ENCODE measurements around the gene LINGO1.

LINGO1 gene, protein sequence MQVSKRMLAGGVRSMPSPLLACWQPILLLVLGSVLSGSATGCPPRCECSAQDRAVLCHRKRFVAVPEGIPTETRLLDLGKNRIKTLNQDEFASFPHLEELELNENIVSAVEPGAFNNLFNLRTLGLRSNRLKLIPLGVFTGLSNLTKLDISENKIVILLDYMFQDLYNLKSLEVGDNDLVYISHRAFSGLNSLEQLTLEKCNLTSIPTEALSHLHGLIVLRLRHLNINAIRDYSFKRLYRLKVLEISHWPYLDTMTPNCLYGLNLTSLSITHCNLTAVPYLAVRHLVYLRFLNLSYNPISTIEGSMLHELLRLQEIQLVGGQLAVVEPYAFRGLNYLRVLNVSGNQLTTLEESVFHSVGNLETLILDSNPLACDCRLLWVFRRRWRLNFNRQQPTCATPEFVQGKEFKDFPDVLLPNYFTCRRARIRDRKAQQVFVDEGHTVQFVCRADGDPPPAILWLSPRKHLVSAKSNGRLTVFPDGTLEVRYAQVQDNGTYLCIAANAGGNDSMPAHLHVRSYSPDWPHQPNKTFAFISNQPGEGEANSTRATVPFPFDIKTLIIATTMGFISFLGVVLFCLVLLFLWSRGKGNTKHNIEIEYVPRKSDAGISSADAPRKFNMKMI

DNA sequence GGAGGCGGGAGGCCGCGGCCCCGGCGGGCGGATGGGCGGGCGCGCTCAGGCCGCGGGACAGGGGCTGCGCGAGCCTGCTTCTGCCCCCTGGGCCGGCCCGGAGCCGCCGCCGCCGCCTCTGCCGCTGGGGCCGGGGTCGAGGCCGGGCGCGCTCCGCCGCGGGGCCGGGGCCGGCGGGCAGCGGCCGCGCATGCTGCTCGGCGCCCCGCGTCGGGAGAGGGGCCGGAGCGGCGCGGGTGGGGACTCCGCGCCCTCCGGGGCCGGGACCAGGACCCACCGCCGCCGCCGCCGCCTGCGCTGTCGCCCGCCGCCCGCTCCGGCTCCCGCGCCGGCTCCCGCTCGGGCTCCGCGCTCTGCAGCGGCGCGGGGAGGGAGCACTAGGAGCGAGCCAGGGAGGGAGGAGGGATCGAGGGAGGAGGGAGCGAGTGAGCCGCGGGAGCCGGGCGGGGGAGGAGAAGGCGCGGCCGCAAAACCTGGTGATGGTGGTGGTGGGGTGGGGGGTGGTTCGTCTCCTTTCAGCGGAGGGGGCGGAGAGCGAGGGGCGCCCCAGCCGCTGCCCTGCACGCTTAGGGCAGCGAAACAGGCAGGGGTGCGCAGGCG, at the start of gene LINGO1:
LINGO1 (minus strand) TSS at position 379 of the 600 bp plus-strand sequence. CDS start 597 bp downstream, outside the sequence.
- DNase-seq (ENCODE audit: low read depth): peak; percentile 6

DNA sequence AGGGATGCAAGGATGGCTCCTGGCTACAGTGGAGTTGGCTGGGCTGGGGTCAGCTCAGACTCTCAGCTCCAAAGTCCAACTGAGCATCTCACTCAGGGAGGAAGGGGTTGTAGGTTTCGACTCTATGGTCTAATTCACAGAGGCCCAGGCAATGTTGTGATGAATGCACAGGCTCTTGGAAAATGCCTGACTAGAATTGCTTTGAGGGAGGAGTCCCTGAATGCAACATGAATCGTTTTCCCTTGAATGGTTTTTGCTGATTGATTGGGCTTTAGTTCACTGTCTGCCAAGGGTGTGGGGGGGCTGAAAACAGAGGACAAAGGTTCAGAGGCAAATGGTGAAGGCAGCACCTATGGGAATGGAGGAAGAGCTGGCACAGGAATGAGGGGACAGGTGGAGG, 48.6 kb upstream of the LINGO1 start:
- no peak for DNase-seq (ENCODE audit: low read depth)

DNA sequence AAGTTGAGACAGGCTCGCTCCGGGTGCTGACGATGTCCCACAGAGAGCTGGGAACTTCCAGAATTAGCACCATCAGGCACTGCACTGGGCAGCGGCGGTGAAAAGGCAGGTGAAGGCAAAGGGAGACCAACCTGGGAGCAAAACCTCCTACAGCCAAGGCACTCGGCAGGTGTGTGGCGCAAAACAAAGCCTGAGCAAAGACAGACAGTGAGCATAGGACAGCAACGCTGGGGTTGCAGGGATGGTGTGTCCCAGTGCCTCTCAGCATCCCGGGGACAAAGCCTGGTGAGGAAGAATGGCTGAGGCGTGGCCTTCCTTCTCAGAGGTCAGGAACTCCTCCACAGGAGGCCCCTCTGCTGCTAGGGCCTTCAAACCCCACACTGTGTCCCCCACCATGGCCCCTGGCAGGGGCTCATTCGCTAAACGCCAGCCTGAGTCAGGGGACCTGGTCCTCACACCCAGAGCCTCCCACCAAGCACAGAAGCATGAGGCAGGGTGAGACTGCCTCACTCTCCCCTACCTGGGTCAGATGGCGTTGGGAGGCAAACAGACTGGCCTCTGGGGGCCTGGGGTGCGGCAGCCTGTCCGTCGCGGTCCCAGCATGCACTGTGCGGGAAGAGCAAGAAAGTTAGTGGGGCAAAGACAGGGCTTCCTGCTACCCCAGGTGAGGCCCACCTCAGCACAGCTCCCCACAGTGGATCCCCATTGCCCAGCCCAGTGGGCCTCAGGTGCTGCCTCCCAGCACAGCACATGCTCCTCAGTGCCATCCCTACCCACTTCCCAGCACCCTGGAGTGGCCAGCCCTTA, 44.1 kb upstream of the LINGO1 start:
- no peak for DNase-seq (ENCODE audit: low read depth)

DNA sequence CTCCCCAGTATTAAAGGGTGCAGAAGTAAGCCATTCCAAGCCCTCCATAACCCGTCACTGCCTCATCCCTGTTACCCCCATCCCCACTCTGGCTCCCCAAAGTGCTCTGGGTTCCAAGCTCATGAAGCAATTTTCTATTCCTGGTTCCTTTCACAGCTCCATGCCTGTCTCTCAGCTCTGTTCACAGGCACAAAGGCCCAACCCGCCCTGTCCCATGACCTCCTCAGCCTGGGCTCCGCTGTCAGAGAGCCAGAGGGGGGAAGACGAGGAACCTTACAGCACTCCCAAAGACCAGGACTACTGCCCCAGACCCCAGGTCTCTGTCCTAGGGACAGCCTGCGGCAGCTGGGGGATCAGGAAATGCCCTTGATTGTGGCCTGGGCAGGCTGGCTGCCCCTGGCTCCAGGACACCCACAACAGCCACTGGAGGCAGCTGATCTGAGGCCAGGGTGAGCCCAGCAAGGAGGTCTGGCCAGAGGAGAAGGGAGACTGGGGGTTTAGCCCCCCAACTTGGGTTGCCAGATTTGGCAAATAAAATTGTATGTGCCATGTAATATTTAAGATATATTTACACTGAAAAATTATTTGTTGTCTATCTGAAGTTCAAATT, 43.2 kb upstream of the LINGO1 start:
- no peak for DNase-seq (ENCODE audit: low read depth)

DNA sequence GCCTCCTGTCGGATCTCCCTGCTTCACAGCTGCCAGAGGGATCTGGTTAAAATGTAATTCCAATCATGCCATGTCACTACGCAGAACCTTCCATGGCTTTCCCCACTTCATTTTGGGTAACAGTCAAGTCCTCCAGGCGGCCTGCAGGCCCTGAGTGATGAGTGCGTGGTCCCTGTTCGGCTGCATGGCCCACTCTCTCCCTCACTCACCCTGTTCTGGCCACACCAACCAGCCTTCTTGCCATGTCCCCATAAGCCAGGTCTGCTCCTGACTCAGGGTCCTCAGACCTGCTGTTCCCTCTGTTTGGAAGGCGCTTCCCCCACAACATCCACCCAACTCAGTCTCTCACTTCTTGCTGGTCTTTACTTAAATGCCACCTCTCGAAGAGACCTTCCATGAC, 41.6 kb upstream of the LINGO1 start:
- no peak for DNase-seq (ENCODE audit: low read depth)

DNA sequence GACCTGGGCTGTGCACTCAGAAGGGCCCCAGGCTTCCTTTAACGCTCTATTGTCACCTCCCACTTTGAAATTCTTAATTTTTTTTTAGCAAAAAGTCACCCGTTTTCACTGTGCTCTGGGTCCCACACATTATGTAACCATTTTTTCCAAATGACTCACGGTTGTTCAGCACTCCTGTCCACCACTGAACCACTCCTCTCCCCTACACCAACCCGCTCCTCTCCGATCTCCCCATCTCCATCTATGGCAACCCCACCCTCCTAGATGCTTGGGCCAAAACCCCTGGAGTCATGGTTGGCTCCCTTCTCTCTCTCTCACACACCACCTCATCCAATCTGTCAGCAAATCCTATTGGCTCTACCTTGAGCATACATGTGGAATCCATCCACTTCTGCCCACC, 41.2 kb upstream of the LINGO1 start:
- no peak for DNase-seq (ENCODE audit: low read depth)

DNA sequence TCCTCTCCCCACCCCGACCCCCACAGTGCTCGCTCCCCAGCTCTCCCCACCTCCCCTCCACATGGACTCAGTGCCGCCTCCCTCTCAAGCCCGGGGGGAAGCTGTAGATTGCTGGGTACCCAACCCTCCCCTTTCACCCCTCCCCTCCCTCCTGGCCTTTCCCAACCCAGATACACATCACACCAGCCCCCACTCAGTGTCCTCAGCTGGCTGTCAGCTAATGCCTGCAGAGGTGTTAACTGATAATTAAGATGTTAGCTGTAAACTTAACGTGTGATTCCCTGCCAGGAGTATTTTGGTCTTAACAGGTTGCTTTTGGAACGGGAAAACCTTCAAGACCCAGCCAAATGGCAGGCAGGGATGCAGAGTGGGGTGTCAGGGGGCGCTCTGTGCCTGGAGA, 39.4 kb upstream of the LINGO1 start:
- DNase-seq (ENCODE audit: low read depth): no peak

DNA sequence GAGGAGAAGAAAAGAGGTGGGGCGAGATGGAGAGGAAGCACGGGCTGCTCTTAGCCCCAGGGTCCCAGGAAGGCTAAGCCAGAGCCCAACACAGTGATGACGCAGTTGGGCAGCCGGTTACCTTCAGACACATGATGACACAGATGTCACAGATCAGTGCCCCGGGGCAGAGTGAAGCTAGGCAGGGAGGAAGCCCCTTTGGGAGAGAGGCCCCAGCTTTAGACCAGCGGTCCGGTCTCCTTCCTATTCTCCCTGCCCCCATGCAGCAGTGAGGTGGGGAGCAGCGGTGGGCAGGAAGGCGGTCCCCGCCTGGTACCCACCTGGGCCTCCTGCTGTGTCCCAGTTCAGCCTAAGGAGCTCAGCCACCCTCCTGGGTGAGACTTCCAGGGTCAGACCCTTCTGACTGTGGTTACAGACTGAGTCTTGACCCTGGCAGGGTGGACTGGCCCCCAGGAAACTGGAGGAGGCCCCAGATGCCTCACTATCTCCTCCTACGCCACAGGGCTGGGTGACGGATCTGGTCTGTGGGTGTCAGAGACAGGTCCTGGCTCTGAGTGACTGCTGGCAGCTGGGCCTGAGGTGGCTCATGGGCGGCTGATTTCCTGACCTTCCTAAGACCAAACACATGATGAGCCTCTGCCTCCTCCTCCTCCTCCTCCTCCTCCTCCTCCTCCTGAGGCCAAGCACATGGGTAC, 38.8 kb upstream of the LINGO1 start:
- DNase-seq (ENCODE audit: low read depth): no peak

DNA sequence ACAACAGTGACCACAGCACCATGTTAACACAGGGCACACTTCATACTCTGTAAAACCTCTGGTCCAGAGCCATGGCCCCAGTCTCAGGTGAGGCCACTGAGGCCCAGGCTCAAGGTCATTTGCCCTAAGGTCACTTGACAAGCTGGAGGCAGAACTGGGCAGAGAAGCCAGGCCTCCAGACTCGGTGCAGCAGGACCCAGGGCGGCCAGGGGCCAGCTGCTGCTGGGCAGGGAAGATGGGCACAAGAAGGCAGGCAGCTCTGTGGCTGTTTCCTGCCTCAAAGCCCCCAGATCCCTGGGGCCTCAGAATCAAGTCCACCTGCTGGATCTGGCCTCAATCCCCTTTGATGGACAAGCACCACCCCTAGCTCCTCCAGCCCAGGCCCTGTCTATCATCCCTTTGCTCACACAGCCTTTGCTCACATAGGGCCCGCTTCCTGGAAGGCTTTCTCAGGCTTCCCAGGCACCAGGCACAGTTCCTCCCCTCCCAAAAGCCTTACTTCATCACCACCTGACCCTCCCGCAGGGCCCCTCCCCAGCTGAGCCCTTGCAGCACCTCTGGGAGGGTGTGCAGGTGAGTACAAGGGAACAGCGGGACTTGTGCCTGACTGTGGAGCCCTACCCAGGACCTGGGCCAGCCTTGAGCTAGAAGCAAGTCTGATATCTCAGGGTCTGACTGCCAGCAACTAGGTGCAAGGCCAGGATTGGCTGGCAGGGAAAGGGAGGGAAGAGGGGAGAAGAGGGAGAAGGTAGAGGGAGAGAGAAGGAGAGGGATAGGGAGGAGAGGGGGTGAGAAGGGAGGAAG, 38.0 kb upstream of the LINGO1 start:
- DNase-seq (ENCODE audit: low read depth): no peak

DNA sequence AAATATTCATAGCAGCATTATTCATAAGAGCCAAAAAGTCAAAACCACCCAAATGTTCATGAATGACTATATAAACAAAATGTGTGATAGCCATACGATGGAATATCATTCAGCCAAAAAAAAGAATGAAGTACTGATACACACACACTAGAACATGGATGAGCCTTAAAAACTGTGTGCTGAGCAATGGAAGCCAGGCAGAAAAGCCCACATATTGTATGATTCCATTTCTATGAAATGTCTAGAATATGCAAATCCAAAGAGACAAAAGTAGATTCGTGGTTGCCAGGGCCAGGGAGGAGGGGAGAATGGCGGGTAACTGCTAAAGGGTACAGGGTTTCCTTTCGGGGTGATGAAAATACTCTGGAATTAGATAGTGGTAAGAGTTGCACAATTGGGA, 37.2 kb upstream of the LINGO1 start:
- DNase-seq (ENCODE audit: low read depth): no peak

DNA sequence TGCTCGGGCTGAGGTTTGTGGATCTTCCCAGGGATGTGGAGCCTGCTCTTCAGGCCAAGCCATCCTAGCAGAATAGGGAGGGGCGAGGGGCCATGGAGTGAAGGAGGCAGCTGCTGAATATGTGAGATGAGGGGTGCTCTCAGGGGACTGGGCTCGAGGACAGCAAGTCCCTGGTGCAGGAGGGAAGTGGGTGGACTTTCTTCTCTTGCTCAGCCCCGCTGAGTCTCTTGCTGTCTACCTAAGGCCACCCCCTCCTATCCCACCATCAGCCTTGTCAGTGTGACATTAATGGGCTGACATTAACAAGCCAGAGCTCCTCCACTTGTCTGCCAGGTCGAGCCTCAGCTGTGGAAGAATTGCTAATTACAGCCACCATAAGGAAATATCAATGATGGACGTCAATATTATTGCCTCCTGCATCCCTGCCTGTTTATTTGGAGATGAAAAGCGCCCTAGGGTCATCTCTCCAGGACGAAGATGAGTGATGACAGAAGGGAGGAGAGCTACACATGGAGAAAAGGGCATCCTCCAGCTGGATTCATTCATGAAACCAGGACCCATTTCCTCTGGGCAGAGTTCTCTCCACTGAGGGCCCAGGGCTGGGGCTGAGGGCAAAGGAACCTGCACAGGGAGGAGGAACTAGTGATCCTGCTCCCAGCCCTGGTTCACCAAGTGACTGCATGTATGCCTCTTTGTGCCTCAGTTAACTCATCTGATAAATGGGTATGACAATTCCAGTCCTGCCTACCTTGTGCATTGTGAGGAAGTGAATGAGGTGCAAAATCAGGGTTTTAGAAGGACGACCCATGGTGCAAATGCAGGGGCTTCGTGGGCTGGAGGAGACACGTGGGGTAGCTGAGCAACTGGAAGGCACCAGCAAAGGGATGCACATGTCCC, 34.9 kb upstream of the LINGO1 start:
- DNase-seq (ENCODE audit: low read depth): no peak

DNA sequence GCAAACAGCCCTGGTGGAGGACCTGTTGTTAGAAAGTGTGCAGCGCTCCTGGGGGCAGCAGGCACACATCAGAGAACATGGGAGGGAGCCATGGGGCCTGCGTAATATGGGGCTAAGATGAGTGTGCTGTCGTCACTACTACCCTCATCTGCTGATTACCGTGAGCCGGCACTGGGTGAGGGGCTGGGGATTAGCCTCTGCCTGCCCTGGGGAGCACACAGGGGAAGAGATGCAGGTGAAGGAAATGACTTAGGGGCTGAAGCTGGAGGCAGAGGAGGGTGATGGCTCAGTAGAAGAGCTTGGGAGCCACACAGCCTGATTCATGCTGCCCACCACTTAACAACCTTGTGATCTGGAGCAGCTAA, 33.6 kb upstream of the LINGO1 start:
- DNase-seq (ENCODE audit: low read depth): no peak

DNA sequence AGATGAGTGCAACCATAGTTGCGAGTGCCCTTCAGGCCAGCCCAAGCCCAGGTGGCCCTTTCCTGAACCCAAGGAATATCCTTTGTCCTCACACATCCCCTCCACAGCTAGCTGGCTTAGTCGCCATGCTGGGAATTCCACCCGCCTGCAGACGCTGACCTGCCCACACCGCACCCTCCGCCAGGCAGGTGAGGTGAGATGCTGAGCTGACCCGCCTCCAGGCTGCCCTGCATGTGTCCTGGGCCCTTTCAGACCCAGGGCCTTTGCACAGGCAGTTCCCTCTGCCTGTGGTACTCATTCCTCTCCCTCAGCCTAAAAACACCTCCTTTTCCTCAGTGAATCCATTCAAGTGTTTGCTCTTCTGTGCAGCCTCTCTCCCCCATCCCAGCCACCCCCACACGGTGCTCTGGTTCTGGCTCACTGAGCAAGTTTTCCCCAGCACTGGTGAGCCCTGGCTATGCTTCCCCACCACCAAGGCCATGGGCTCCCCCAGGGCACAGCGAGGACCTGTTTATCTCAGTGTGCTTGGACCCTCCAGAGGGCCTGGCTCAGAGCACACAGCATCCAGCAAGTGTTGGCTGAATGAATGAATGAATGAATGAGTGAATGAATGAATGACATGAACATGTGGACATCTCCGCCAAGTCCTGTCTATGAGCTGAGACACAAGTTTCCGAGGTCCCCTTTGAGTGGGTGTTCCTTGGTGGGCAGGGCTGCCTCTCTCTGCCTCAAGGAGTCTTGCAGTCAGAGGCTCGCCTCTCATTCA, 33.0 kb upstream of the LINGO1 start:
- DNase-seq (ENCODE audit: low read depth): no peak

DNA sequence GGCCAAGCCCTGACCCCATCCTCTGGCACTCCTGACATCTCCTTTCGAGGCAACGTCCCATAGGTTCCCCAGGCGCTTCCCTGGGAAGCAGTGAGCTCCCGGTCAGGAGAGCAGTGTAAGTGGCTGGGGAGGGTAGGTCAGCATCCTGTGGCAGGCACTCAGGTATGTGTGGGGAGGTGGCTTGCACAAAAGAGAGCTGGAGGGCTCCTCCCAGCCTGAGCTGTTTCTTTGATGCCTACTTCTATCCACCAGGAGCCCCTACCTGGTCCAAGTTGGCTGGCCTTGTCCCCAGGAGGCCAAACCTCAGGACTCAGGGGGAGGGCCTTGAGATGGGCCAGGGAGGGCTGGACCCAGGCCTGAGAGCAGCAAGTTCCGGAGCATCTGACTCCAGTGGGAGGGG, 31.7 kb upstream of the LINGO1 start:
- no peak for DNase-seq (ENCODE audit: low read depth)

DNA sequence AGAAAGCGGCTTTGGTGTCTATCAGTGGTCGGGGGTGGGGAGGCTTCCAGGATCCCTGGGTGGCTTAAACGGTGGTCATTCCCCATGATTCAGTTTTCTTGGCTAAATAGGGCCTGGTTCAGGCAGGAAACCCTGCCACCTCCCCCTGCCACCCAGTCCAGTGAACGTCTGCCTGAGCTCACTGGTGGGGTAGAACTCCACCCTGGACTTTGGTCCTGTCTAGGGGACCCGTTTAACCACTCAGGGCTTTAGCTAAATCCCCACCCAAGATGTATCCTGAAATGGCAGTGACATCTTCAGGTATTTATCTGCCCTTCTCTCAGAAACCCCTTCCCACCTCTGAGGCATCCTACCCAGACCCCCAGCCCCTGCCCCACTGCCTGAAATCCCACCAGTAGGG, 30.5 kb upstream of the LINGO1 start:
- no peak for DNase-seq (ENCODE audit: low read depth)

DNA sequence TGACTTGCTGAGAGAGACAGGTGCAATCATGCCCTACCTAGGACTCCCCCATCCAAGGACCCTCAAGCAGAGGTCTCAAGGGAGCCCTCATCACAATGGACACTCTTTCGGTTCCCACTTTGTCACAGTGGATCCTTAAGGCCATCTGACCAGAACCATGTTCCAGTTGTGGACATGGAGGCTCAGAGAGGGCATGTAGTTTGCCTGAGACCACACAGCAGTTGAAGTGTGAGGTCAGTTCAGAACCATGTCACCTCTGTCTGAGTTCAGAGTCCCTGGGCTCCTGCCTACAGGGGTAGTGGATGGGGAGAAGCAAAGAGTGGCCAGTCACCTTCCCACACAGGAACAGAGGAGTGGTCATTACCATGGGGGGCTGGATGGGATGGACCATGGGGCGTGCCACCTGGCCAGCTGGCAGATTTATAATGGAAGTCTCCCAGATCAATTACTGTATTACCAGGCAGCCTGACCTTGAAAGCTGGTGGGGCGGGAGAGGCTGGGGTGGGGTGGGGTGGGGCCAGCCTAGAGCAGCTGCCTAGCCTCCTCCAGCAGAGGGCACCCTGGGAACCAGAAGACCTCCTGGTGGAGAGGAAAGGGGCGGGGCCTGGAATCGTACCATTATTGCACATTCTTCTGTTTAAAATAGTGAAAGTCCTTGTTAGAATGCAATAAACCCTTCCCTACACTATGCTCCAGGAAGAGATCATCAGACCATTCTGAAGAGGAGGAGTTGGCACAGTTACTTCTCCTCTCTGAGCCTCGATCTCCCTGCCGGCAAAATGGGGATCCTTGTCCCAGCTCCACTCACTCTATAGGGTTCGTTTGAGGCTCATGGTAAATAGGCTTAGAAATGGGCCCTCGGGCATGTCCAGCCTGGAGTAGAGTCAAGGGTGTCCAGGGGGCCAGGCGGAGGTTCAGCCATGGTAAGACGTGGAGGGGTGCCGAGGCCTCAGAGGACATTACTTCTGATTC, 26.9 kb upstream of the LINGO1 start:
- DNase-seq (ENCODE audit: low read depth): peak; percentile 17

DNA sequence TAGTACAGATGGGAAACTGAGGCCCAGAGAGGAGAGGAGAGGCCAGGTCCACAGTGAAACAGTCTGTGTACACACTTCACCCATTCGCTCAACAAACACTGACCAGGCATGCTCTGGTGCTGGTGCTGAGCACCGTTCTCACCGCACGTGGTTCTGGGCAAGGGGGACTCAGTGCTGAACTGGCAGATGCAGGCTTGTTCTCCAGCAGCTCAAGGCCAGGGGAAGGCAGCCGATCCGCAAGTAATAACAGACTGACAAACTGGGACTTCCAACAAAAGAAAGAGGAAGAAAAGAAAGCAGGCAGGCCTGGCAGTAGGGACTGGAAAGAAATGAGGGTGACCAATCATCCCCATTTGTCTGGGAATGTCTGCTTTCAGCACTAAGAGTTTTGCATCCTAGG, 25.6 kb upstream of the LINGO1 start:
- DNase-seq (ENCODE audit: low read depth): no peak
